Panc1 (cell line): ENCODE measurements around the gene HBS1L.

ENCODE experiments used
- CTCF ChIP-seq: fragments of 450-650 bp; IDR thresholded peaks from 2 replicates; pipeline ENCODE4 v1.5.1; 2017; ENCODE audit warnings: mild to moderate bottlenecking
- POLR2AphosphoS5 ChIP-seq: IDR thresholded peaks from 2 replicates; pipeline ENCODE4 v1.6.1; 2012; ENCODE audit warnings: mild to moderate bottlenecking, low read depth, low read length, moderate library complexity
- REST ChIP-seq, 2 experiments: IDR thresholded peaks; 2 replicates each; pipeline ENCODE4 v1.6.1; 2011 to 2012; ENCODE audit warnings: low read depth in 2 of 2, control low read depth in 1 of 2, low read length in 1 of 2, mild to moderate bottlenecking in 1 of 2, moderate library complexity in 1 of 2; ENCODE audit not compliant: insufficient read depth in 1 of 2
- TCF7L2 ChIP-seq: IDR thresholded peaks from 2 replicates; pipeline ENCODE4 v1.6.1; 2011; ENCODE audit warnings: mild to moderate bottlenecking, low read depth, low read length, inconsistent platforms

GRCh38 chr6:135054226-135054568 lies 425 bp downstream of the HBS1L start:
- TF ChIP-seq CTCF (no peak), POLR2AphosphoS5 (no peak), REST (IDR thresholded peaks at IDR 0.05; ENCODE audit: insufficient read depth in 1 of 2, low read depth in 2 of 2, low read length in 1 of 2) (no peak), TCF7L2 (no peak)
